Measurements from ENCODE around the gene SLCO2A1. TPM values are rescaled to one million over a fixed set of nuclear protein-coding genes. Genes with fewer than 3 reads are reported as not detected.

Gene SLCO2A1
- polyA plus RNA-seq, 1 experiment: 5.4 TPM

DNA sequence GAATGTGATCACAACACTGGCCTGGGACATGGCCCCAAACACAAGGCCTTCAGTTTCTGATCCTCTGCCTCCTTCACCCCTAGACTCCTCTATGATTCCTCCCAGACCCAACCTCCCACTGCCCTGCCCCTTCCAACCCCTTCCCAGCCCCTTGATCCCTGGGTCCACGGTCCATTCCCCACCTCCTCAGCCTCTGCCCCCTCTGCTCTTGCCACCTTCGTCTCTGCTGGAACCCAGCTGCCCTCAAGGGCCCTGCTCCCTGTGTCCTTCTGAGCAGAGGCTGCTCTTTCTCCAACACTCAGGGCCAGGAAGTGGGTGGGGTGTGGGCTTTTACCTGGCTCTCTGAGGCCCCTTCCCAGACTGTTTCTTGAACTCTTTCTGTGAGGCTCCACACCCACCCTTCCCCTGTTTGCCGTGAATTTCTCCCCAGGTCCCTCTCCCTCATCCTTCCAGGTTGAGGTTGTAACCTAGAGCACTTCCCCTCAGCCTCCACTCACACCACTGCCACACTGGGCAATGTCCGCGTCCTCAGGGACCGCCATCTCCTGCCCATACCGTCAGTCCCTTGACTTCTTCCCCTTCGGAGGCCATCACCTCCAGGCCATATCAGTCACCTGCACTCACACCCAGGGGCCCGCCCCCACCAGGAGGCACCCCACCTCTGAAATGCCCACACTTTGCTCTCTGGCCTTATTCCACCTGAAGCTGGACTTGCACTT lies 18.7 kb upstream of the SLCO2A1 start:
- TF ChIP-seq, protein P1, sequence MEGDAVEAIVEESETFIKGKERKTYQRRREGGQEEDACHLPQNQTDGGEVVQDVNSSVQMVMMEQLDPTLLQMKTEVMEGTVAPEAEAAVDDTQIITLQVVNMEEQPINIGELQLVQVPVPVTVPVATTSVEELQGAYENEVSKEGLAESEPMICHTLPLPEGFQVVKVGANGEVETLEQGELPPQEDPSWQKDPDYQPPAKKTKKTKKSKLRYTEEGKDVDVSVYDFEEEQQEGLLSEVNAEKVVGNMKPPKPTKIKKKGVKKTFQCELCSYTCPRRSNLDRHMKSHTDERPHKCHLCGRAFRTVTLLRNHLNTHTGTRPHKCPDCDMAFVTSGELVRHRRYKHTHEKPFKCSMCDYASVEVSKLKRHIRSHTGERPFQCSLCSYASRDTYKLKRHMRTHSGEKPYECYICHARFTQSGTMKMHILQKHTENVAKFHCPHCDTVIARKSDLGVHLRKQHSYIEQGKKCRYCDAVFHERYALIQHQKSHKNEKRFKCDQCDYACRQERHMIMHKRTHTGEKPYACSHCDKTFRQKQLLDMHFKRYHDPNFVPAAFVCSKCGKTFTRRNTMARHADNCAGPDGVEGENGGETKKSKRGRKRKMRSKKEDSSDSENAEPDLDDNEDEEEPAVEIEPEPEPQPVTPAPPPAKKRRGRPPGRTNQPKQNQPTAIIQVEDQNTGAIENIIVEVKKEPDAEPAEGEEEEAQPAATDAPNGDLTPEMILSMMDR (IDR thresholded peaks at IDR 0.05; ENCODE audit: insufficient read depth, low read depth, low read length): no peak
- CTCF ChIA-PET: interaction anchor here (0.6 kb wide), 1 partner anchor 344 kb away, joined by 3 read pairs; no protein-coding TSS in a partner anchor

DNA sequence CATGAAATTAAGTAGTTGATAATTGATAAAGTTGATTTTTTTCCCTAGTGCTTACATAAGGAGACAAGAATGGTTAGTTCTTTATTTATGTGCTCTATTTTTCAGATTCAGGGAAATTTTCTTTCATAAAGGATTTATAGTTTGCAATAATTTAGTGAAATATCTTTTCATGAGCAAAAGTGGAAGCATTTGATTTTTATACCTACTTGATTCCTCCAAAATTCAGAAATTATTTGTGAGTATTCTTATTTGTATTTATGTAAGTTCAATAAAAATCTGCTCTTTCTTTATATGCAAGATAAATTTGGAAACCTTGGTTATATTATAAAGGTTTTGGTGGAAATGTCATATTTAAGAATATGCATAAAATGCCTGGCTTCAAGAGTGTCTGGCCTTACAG lies 14.7 kb upstream of the SLCO2A1 start:
- TF ChIP-seq, protein P1 (IDR thresholded peaks at IDR 0.05; ENCODE audit: insufficient read depth, low read depth, low read length): no peak
- DNase-seq (ENCODE audit: low read depth): no peak
- peaks cover 3% of the 10 kb centered on the region; the same call in 1 of the 2 replicates for H3K27me3 ChIP-seq (ENCODE audit: control insufficient read depth, insufficient read depth, low read length)
- ChIA-PET CTCF (interaction anchor here (1.7 kb wide), 1 partner anchor 18 kb away, joined by 3 read pairs; no protein-coding TSS in a partner anchor), POLR2A (no interaction called here)
- H3K36me3 ChIP-seq (ENCODE audit: control insufficient read depth, insufficient read depth, low read length): no peaks in the 10 kb centered on the region
- H3K4me3 ChIP-seq (ENCODE audit: low read depth, low read length): no peak overlapping the region

More for the DNA sequence above, 18.7 kb upstream of the SLCO2A1 start:
- no peak for DNase-seq (ENCODE audit: low read depth)
- H3K36me3 ChIP-seq (ENCODE audit: control insufficient read depth, insufficient read depth, low read length): no peaks in the 10 kb centered on the region
- H3K4me3 ChIP-seq (ENCODE audit: low read depth, low read length): no peak overlapping the region
- H3K27me3 ChIP-seq (ENCODE audit: control insufficient read depth, insufficient read depth, low read length): peaks cover 3% of the 10 kb centered on the region; the same call in 1 of the 2 replicates
- POLR2A ChIA-PET: no interaction called here

DNA sequence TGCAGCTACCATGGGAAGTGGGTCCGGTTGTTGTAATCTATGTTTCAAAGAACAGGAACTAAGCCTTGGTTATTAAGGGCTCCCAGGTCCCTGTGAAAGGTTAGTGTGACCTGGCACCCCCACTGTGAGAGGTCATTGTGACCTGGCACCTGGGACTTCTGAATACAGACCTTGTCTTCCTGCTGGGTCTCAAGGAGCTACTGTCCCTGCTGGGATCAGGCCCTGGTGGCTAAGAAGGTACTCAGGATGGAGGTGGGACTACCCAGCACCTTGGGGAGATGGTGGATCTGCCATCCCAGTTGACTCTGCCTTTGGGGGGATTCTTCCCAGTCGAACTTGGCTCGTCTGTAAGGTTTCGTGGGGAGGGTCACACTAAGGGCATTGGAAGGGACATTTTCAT lies 10.3 kb upstream of the SLCO2A1 start:
- Histone ChIP-seq H3K4me3 (ENCODE audit: low read depth, low read length) (no peak overlapping the region), H3K27me3 (ENCODE audit: control insufficient read depth, insufficient read depth, low read length) (no peaks in the 10 kb centered on the region), H3K36me3 (ENCODE audit: control insufficient read depth, insufficient read depth, low read length) (no peaks in the 10 kb centered on the region)
- DNase-seq (ENCODE audit: low read depth): no peak
- ChIA-PET CTCF (no interaction called here), POLR2A (no interaction called here)
- TF ChIP-seq, protein P1 (IDR thresholded peaks at IDR 0.05; ENCODE audit: insufficient read depth, low read depth, low read length): no peak

DNA sequence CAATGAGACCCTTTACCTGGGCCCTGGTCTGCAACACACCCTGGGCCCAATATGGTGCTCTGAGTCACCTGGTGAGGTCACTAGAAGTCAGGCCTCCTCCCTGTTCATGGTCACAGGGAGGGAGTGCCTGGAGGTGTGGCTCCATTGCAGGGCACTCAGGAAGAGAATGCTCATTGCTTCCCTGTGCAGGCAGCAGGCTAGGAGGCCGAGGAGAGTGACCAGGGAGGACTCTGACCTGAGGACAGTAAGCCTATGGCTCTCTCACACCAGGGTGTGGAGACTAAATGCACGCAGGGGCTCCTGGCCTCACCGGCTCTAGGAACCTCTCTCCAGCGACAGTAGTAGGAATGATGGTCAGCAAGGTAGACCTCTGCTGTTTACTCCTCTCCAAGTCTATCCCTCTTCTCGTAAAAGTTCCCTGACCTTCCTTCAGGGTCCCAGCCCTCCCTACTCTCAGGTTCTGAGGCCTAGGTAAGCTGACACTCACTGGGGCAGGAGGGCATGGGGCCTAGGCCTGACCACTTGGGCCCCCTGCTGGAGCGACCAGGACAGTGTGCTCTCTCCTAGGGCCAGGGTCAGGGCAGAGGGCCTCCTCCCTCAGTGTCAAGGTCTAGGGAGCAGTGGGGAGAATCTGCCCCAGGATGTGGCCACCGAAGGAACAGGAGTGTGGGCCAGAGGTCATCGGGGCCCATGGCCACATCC lies 9.6 kb upstream of the SLCO2A1 start:
- ChIA-PET CTCF (no interaction called here), POLR2A (no interaction called here)
- Histone ChIP-seq H3K36me3 (ENCODE audit: control insufficient read depth, insufficient read depth, low read length) (no peaks in the 10 kb centered on the region), H3K4me3 (ENCODE audit: low read depth, low read length) (no peak overlapping the region), H3K27me3 (ENCODE audit: control insufficient read depth, insufficient read depth, low read length) (no peaks in the 10 kb centered on the region)
- DNase-seq (ENCODE audit: low read depth): no peak
- TF ChIP-seq, protein P1 (IDR thresholded peaks at IDR 0.05; ENCODE audit: insufficient read depth, low read depth, low read length): peak; percentile 14; the same call in 1 of the 2 replicates

DNA sequence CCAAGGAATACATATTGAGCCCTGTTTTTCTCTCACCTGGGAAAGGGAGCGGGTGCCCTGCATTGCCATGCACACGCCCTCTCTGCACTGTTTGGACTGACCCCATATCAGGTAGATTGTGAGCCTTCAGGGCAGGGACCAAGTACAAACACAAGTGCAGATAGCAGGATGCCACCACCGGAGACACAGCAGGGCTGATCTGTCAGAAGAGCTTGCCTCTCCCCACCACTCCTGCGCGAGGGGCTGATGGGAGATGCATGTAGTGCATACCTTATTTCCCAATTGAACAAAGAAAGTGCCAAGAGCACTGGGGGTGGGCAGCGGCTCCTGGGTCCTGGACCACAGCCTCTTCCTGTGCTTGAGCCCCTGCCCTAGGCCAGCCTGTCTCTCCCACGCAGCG lies 9.0 kb upstream of the SLCO2A1 start:
- Histone ChIP-seq H3K36me3 (ENCODE audit: control insufficient read depth, insufficient read depth, low read length) (no peaks in the 10 kb centered on the region), H3K27me3 (ENCODE audit: control insufficient read depth, insufficient read depth, low read length) (no peaks in the 10 kb centered on the region), H3K4me3 (ENCODE audit: low read depth, low read length) (no peak overlapping the region)
- POLR2A ChIA-PET: no interaction called here
- TF ChIP-seq, protein P1 (IDR thresholded peaks at IDR 0.05; ENCODE audit: insufficient read depth, low read depth, low read length): no peak
- DNase-seq (ENCODE audit: low read depth): no peak
- CTCF ChIA-PET: no interaction called here
